ENCODE data around the gene CD4.

DNA sequence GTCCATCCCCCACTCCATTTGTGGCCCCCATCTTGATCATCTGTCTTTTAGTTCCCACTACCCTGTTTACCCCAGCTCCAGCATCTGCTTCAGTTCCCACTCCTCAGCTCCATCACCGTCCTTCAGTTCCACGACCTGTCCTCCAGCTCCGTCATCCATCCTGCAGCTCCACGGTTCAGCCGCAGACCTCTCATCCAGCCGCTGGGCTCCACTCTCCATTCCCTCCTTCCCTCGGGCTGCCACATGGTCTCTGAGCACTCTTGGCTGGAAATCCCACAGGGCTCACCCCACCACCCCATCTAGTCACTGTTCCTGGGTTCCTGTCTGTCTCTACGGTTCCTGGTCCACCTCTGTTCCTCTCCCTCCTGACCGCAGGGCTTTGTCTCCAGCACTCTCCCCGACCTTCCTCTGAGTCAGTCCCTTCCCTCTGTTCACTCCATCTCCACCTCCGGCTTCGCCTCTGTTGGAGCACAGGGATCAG, 35.6 kb downstream of the CD4 start:
- TF ChIP-seq, protein P1, sequence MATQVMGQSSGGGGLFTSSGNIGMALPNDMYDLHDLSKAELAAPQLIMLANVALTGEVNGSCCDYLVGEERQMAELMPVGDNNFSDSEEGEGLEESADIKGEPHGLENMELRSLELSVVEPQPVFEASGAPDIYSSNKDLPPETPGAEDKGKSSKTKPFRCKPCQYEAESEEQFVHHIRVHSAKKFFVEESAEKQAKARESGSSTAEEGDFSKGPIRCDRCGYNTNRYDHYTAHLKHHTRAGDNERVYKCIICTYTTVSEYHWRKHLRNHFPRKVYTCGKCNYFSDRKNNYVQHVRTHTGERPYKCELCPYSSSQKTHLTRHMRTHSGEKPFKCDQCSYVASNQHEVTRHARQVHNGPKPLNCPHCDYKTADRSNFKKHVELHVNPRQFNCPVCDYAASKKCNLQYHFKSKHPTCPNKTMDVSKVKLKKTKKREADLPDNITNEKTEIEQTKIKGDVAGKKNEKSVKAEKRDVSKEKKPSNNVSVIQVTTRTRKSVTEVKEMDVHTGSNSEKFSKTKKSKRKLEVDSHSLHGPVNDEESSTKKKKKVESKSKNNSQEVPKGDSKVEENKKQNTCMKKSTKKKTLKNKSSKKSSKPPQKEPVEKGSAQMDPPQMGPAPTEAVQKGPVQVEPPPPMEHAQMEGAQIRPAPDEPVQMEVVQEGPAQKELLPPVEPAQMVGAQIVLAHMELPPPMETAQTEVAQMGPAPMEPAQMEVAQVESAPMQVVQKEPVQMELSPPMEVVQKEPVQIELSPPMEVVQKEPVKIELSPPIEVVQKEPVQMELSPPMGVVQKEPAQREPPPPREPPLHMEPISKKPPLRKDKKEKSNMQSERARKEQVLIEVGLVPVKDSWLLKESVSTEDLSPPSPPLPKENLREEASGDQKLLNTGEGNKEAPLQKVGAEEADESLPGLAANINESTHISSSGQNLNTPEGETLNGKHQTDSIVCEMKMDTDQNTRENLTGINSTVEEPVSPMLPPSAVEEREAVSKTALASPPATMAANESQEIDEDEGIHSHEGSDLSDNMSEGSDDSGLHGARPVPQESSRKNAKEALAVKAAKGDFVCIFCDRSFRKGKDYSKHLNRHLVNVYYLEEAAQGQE (IDR thresholded peaks at IDR 0.05): no peak
- TF ChIP-seq, protein P2, sequence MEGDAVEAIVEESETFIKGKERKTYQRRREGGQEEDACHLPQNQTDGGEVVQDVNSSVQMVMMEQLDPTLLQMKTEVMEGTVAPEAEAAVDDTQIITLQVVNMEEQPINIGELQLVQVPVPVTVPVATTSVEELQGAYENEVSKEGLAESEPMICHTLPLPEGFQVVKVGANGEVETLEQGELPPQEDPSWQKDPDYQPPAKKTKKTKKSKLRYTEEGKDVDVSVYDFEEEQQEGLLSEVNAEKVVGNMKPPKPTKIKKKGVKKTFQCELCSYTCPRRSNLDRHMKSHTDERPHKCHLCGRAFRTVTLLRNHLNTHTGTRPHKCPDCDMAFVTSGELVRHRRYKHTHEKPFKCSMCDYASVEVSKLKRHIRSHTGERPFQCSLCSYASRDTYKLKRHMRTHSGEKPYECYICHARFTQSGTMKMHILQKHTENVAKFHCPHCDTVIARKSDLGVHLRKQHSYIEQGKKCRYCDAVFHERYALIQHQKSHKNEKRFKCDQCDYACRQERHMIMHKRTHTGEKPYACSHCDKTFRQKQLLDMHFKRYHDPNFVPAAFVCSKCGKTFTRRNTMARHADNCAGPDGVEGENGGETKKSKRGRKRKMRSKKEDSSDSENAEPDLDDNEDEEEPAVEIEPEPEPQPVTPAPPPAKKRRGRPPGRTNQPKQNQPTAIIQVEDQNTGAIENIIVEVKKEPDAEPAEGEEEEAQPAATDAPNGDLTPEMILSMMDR (IDR thresholded peaks at IDR 0.05; ENCODE audit: low read depth, low read length, missing input control): no peak
- no peak for TF ChIP-seq YY1 (IDR thresholded peaks at IDR 0.05)
- TF ChIP-seq NR2F2 (IDR thresholded peaks at IDR 0.05): no peak
- TF ChIP-seq EGR1 (IDR thresholded peaks at IDR 0.05; ENCODE audit: low read depth in 2 of 2): no peak
- TF ChIP-seq RXRA (IDR thresholded peaks at IDR 0.05): no peak
- TF ChIP-seq, protein P3, sequence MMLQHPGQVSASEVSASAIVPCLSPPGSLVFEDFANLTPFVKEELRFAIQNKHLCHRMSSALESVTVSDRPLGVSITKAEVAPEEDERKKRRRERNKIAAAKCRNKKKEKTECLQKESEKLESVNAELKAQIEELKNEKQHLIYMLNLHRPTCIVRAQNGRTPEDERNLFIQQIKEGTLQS (IDR thresholded peaks at IDR 0.05): no peak
- TF ChIP-seq SP1 (IDR thresholded peaks at IDR 0.05): no peak
- no peak for TF ChIP-seq RAD21 (IDR thresholded peaks at IDR 0.05)
- TF ChIP-seq, protein P4, sequence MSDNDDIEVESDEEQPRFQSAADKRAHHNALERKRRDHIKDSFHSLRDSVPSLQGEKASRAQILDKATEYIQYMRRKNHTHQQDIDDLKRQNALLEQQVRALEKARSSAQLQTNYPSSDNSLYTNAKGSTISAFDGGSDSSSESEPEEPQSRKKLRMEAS (IDR thresholded peaks at IDR 0.05): no peak

Measured in liver (tissue), 3 donors.